ENCODE measurements around the gene IRX1.

DNA sequence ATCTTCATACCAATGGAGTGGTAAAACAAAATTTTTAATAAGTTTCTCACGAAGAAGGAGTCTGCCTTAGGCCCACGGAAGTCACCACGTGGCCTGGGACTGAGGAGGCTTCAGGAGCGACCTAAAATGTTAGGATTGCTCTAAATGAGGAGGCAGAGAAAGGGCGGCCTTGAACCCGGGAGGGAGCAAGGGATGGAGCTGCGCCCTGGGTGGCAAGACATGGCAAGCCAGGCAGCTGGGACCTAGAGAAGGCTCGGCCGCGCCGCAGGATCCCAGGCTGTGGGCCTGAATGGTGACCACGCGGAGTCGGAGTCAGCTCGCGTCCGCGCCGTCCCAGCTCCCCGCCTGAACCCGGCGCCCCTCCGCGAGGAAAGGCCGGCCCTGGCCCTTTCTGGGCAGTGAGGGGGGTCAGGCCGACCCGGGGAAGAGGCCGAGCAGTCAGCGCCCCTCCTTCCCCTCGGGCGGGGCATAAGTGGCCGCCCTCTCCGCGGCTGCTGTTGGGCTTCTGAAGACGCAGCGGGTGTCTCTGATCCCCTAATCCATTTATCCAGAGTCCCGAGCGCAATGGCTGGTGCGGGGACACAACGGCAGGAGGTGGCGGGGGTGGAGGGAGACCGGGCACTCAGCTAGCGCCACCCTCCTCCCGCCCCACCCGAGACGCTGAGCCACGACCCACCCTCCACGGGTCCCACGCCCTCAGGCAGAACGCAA is 10.6 kb downstream of the IRX1 start:
- no peak for TF ChIP-seq POLR2A (IDR thresholded peaks at IDR 0.05; ENCODE audit: low read length)
- TF ChIP-seq GATA1 (IDR thresholded peaks at IDR 0.05; ENCODE audit: low read depth, low read length): no peak

Data from erythroblast (primary cell).